ENCODE data around the gene MMRN2.
"Not testable (repeated sequence)": the region's sequence is repeated elsewhere in the genome, so short reads cannot be mapped to it uniquely, and the experiment has no call there.

MMRN2 gene

DNA sequence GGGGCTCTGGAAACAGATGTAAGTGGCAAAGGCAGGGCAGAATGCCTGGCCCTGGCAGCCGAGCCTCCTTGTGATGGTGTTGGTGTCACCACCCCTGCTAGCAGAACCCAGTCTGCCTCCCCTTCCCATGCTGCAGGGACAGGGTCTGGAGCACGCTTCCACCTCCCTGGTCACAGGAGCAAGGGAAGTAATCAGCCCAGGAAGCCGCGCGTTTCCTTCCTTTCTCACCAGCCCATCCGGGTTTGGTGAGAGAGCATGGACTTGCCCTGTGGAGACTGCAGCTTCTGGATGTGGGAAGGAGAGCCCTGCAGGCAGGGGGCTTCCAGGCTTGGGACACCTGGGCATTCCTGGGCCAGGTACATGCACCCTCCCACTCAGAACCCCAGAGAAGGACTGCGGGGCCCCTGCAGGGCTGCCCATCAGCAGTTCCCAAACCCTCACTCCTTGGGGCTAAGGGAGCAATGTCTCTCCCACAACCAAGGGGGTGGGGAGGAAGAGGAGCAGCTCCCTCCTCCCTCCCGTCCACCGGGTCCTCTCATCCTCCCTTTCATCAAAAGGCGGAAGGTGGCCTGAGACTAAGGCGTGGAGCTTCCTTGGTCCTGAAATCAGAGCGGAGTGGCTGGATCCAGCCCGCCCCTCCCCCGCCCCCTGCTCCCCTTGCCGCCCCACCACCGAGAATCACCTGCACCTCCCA is 1.8 kb downstream of the MMRN2 start:
- no peak for DNase-seq

DNA sequence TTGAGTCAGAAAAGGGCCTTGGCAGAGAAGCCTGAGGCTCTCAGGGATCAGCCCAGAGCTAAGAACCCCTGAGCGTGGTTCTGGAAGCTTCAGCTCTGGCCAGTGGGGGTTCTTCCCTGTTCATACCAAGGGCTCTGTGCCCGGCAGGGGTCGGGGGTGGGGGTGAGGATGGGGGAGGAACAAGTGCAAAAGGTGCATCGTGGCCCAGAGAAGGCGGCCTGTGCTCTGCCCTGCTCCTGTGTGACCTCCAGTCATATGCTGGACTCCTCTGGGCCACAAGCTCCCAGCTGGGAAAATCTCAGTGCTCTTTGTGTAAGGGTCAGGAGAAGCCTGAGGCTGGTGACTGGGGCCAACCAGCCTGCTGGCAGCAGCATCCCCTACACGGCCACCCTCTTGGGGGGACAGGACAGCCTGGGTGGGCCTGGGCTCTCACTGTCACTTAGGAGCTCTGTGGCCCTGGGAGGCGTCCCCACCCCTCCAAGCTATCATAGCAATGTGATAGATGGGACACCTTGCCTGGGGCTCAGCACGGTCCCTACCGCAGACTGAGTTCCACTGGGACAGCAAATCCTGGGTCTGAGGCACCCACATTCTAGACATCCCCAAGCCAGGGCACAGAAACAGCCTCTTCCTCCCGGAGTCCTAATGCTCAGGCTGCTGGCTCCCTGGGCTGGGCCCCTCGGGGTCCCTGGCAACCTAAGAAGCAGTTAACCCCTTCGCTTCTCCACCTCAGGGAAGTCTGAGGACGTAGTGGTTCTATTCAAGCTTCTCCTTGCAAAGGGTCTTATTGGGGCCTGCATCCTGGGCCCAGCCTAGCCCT is 2.5 kb downstream of the MMRN2 start:
- no peak for DNase-seq

DNA sequence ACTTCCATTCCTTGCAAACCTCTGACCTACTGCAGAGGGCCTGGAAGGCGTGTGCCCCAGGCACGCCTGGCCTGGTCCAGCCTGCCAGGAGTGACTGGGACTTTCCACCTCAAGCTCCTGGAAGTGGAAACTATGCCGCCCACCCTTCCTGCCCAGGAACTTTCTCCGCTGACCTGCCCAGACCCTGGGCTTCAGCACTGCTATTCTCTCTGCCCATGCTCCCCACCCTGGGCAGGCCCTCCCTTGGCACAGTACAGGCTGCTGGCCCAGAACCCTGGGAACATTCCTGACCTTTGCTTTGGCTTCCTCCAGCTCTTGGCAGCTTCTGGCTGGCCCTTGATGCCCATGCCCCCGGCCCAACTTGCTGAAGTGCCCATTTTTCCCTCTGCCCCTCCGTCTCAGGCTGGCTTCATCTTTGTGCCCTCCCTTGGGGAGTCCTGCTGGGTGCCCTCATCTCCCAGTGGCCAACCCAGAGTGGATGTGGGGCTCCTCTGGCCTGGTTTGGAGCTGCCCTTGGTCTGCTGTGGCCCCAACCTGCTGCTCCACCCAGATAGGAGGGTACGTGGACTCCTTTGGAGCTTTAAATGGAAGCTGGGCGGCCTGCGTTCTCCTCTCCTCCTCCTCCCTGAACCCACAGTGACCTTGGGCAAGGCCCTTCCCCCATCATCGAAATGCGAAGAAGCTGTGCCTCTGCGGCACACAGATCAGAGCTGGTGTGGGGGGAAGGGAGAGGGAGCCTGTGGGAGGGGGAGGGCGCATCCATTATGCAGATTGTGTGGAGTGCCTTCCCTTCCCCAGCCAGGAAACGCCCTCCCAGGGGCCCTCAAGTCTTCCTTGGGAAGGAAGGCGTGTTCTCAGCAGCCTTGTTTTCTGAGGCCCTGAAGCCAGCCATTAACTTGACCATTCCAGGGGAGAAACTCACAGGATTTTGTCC is 3.4 kb downstream of the MMRN2 start:
- no peak for DNase-seq

DNA sequence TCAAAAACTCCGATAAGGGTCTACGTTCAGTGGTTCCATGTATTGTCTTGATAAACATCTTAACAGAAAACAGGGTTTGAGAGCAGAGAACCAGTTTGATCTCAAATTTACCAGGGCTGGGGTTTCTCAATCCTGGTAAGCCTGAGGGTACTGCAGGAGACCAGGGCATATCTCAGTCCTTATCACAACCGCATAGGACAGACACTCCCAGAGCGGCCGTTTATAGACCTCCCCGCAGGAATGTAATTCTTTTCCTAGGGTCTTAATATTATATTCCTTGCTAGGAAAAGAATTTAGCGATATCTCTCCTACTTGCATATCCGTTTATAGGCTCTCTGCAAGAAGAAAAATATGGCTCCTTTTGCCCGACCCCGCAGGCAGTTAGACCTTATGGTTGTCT is 4.7 kb downstream of the MMRN2 start:
- not testable (repeated sequence) for DNase-seq

DNA sequence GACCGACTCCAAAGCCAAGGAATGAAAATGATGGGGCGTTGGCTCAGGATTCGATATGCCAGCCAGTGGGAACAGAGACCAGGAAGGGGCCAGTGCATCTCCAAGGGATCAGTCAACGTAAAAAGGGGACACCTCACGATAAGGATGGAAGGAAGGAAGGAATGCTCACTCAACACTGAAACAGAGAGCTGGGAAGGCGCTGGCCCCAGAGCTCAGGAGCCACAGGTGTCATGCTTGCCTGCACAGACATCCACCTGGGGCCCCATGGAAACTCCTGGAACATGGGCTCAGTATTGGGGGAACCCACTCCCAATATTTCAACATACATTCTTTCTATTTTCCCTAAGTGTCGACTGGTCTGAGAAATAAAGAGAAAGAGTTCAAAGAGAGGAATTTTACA is 5.3 kb downstream of the MMRN2 start:
- no peak for DNase-seq

DNA sequence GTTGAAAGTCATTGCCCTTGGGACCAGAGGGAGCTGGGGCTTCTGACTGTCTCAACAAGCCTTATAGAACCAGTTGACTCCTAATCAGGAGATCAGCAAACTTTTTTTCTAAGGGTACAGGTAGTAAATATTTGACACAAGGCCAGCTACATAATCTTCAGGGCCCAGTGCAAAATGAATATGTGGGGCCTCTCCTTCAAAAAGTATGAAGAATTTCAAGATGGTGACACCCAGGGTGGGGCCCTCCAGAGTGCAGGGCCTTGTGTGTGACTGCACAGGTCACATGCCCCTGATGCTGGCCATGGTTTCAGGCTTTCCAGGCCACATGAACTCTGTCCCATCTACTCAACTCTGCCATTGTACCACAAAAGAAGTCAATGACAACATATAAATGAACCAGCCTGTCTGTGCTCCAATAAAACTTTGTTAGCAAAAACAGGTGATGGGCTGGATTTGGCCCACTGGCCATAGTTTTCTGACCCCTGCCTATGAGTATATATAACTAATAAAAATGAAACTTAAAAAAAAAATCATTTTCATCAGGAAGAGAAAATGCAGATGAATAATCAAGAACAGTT is 6.1 kb downstream of the MMRN2 start:
- no peak for DNase-seq

DNA sequence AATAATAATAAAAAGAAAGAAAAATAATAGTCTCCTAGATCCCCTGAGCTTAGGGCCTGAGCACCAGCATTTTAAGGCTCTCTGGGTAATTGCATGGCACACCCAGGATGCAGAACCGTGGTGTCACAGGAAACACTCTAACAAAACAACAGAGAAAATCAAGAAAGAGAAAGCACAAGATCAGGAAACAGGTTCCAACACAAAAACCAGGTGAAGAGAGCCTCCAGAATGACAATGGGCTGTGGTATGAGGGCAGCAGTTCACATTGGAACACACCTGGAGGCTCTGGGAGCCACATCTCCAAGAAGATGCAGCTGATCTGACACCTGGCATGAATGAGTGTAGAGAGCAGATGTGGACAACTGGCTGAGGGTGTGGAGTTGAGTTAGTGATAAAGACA is 7.1 kb downstream of the MMRN2 start:
- no peak for DNase-seq

DNA sequence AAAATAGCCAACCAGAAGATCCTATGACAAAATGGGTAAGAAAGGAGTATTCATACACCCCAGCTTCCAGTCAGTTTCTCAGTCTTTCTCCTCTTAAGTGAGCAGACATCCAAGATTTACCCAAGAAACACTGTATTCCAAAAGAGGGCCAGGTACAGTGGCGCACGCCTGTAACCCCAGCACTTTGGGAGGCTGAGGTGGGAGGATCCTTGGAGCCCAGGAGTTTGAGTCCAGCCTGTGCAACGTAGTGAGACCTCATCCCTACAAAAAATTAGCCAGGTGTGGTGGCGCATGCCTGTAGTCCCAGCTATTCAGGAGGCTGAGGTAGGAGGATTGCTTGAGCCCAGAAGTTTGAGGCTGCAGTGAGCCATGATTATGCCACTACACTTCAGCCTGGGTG is 9.6 kb downstream of the MMRN2 start:
- DNase-seq: not testable (repeated sequence)

DNA sequence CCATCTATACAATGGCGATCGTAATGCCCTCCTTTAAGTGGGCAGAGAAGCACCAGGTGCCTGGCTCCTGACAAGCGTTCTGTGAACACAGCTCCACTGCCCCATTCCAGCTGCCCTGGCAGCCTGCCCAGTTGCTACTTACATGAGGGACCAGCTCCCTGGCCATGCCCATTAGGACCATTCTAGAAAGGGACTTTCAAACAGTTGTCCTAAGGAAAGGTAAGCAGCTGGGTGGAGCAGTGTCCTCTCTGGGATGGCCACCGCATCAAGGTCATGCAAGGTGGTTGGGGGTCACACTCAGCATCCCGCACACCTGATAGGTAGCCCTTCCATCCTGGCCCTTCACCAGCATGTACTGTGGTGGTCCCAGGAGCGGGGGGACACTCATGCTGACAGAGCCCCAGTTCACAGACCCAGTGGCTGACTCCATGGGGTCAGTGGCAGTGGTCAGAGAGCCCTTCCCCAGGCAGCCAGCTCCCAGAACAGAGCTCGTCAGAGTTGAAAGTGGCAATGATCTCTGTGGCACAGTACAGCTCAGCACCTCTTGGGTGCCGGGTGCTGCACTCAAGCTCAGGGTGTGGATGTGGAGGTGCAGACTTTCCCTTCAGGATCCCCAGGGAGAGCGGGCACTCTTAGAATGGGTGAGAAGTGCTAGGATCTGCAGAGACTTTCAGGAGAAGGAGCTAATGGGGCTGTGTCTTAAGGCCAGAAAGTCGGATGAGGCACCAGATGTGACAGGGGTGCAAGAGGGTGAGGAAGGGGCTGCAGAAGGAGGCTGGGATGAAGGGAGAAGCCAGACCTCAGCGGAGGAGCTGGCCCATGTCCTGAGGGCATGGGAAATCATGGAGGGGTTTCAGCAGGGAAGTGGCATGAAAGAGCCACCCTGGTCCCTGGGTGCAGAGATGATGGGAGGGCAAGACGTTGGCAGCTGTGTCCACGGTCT is 10.9 kb downstream of the MMRN2 start:
- no peak for DNase-seq

DNA sequence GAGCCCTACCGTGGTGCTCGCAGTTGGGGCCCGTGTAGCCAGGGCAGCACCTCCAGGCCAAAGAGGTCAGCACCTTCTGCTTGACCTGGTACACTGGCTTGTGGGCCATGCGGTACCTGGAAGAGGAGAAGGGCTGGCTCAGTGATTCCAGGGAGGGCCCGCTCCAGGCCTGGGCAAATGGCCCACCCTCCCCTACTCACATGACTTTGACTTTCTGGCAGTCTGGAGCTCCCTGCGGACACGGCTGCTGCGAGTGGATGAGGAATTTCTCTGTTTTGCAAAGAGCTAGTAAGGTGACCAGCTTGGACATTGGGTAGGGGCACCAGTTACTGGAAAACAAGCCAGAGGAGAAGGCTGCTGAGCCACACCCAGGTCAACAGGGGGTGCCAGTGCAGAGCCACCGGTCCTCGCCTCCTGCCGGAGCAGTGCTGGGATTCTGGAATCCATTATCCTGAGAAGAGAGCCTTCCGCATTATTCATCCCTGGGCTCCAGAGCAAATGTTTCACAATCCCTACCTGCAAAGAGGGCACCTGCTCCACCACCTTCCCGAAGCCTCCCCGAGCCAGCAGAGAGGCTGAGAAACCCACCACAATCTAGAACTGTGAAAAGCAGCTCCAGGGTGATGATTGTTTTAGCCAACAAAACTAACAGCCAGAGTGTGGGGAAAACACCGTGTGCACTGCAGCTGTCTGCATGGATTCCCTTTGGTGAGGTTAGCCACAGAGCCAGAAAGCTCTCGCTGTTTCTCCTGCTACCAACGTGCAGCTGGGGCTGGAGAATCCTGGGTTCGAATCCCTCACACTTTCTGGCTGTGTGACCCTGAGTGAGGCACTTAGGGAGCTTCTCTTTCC is 11.8 kb downstream of the MMRN2 start:
- DNase-seq: no peak

DNA sequence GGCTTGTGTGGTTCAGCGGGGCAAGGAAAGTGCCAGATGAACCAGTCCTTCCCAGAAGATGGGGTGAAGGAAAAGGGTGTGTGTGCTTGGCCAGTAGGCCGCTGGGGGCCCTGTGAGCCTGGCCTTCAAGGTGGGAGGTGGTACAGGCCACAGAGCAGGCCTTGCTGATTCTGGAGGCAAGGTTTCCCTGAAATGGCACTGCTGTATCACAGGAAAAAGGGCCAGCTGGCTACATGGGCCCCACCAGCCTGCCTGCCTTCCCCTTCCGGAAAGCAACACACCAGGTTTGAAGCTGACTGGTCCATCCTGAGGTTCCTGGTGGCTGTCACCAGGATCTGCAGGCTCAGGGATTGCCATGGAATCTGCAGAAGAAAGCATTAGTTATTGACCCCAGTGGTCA is 12.5 kb downstream of the MMRN2 start:
- no peak for DNase-seq

DNA sequence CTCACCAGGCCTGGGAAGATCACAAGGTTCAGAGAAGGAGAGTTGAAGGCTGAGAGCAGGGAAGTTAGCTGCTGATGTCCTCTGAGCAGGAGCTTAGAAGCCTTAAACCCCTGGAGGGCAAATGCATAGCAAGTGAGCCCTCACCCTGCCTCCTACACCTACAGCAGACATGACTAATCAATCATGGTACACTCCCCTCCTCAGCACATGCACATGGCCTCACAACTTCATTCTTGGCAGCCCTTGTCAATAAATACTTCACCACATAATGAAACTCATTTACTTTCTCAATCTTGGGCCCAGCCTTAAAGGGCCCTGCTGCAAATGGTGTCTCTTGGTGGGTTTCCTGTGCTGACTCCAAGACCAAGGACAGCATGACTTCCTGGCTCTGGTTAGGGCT is 12.9 kb downstream of the MMRN2 start:
- DNase-seq: no peak

DNA sequence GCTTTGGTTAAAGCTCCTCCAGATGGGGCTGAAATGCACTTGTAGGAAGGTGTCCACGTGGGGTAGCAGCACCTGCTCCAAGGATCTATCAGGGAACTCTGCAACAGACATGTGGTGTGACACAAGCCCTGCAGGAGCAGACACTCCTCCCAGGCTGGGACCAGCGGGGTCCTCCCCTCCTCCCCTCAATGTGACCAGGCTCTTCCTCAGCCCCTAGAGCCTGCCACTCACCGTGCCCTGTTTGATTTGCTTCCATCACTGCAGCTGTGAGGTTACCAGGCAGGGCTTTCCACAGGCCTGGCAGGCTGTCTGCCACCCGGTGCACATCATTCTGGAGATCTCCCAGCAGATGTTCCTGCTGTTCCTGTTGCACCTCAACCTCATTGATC is 13.4 kb downstream of the MMRN2 start:
- no peak for DNase-seq

DNA sequence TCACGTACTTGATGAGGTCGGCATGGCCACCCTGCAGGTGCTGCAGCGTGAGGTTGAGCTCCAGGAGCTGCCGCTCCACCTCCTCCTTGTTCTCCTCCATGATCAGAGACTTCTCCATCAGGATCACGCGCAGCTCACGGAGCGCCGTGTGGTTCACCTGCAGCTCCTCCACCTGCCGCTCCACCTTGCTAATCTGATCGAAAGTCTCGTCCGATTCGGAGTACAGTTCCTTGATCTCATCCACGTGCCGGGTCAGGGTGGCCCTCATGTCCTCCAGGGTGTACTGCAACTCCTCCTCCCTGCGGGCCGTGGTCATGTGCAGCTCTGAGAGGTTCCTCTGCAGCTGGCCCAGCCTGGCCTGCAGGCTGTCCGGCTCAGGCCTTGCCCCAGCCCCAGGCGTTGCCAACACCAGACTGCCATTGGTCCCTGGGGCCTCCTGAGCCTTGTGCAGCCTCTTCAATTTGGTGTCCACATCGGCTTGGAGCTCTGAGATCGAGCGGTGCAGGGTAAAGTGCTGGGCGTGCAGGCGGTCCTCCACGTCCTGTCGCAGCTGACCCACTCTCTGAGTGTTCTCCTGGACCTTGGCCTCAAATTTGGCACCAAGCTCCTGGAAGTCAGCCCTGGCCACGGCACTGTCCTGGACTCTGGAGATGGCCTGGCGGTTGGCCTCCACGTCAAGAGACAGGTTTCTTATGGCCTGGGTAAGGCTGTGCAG is 13.9 kb downstream of the MMRN2 start:
- no peak for DNase-seq

DNA sequence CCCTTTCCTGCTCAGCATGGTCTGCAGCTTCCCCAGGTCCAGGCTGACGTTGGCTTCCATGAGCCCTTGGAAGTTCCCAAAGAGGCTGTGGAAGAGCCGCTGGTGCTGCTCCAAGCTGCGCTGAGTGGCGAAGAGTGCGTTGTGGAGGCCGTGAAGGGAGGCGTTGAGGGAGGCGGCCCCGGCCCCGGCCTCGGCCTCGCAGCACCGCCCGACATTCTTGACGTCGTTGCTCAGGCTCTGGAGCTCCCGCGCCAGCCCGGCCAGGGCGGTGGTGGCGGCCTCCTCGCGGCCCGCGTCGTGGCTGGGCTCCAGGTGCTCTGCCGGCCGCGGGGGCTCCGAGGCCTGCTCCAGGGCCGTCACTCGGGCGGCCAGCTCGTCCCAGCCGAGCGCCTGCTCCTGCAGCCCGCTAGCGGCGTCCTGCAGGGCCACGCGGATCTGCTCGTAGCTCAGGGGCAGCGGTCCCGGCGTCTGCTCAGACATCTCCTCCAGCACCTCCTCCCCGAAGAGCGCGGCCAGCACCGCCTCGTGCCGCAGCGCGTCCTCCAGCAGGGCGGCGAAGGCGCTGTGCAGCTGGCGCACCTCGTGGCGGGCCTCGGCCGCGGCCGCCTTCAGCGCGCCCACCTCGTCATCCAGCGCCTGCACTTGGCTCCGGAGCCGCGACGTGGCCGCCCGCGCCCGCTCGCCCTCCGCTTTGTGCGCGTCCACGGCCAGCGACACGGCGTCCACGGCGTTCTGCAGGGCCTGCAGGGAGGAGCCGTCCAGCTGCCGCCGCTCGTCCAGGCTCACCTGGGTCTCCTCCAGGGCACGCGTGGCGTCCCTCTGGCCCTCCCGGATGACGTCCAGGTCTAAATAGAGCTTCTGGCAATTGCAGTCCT is 14.7 kb downstream of the MMRN2 start:
- DNase-seq: no peak

DNA sequence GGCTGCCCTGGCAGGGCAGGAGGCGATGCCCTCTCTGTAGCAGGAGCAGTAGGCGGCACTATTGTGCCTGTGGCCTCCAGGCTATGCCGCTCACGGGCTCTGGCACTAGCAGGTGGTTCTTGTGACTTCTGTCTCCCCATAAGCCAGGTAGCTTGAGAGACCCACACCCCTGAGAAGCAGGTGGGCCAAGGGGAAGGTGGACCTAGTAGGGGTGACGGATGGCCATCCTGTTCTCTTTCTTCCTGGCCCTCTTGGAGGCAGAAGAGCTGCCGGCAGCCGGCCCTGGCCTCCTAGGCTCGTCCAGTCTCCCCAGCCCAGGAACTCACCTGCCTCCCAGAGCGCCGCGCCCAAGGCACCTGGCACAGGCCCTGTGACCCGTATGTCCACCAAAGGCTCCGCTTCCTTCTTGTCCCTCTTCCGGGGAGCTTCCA is 15.4 kb downstream of the MMRN2 start:
- DNase-seq: no peak

DNA sequence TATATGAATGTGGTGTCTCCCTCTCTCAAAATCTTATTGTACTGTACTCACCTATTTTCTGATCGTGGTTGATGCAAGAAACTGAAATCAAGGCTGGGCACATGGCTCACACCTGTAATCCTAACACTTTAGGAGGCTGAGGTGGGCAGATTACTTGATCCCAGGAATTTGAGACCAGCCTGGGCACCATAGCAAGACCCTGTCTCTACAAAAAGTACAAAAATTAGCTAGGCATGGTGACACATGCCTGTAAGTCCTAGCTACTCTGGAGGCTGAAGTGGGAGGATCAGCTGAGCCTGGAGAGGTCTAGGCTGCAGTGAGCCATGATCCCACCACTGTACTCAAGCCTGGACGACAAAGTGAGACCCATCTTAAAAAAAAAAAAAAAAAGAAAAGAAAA is 16.0 kb downstream of the MMRN2 start:
- no peak for DNase-seq

DNA sequence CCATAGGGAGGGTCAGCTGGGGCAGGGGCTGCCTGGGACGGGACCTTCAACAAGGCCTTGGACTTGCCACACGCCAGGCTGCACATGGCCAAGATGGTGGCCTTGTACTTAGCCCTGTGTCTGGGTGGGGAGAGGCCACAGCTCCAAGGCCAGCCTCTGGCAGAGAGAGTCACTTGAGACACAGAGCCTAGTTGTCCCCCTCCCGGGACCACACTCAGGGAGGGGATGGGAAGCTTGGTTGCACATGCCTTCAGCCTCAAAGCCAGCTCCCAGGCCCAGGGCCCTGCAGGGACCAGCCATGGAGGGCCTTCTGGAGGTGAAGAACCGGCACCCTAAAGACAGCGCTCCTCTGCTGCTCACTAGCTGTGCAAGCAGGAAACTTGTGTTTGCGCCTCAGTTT is 16.7 kb downstream of the MMRN2 start:
- DNase-seq: no peak

DNA sequence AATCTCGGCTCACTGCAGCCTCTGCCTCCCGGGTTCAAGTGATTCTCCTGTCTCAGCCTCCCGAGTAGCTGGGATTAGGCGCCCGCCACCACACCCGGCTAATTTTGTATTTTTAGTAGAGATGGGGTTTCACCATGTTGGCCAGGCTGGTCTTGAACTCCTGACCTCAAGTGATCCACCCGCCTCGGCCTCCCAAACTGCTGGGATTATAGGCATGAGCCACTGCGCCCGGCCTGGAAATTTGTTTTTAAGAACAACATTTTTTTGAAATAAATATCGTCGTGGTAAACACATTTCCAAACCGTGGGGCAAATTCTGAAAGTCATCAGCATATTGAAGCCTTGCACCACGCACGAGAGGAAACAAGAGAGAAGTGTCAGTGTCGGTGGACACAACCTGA is 17.3 kb downstream of the MMRN2 start:
- not testable (repeated sequence) for DNase-seq
